Raji (cell line): Measurements from ENCODE around the gene MBNL2.

Experiments
- POLR2A ChIP-seq: IDR thresholded peaks from 2 replicates; pipeline ENCODE4 v1.6.1; 2011; ENCODE audit warnings: low read depth, low read length, control low read depth; ENCODE audit not compliant: insufficient read depth

Gene MBNL2

DNA sequence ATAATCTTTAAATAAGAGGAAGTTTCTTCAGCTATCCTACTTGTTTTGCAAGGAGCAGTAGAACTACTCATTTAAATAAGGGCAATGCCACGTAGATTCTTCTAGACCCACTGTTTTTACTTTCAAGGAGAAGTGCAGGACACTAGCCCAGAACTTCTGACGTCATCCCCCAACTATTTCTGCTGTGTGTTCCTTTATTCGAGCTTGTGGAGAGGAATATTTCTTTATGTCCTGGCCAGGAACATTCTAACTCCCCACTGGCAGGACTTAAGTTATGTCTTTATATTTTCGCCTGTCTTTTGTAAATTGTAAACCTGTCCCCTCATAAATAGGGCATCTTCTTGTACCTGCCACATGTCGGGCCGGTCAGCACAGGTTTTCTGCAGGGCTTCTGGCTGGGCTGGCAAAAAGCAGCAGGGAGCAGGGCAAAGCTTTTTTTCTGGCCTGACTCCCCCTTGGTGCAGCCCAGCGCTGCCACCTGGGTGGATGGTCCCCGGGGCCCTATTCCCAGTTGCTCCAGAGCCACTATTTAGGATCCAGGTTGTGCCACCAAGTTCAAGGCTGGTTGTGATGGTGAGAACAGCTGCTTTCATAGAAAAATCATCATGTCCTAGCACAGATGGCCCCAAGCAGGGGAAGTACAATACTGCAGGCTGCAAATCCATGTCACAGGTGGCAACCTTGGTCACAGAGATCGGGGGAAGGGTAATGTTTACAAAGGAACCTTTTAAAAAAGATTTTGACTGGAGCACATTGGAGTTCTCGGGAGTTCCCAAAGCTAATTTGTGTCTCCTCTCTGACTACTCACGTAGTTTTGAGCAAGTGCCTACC is 1.8 kb downstream of the MBNL2 start:
- no peak for TF ChIP-seq POLR2A

DNA sequence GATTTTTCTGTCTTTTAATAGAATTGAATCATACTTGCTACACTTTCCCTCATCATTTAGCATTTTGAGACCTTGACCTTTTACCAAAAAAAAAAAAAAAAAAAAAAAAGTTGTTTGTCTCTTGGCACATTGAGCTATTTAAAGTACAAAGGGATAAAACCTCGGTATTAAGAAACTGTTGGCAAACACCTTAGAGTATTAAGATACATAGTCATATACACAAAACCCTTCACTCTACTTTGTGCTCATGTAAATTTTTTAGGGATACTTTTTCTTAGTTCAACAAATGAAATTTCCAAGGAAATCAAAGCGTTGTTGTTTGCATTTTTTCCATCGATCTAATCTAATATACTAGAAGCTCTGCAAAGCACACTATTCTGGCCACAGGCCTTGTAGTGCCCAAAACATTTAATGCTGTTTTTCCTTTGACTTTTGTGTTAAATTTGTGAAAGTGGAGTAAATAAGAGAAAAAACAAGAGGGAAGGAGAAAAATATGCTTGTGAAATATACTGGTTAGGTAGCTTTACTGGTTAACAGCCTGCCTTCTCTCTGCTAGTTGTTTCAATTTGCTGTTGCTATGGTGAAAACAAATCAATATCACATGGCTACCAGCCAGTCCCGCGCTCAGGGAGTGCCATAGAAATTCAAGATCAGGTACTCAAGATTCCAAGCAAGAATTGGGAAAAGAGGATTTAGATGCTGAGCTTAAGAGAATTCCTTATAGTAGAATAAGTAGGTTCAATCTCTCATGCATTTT is 2.6 kb downstream of the MBNL2 start:
- no peak for TF ChIP-seq POLR2A

DNA sequence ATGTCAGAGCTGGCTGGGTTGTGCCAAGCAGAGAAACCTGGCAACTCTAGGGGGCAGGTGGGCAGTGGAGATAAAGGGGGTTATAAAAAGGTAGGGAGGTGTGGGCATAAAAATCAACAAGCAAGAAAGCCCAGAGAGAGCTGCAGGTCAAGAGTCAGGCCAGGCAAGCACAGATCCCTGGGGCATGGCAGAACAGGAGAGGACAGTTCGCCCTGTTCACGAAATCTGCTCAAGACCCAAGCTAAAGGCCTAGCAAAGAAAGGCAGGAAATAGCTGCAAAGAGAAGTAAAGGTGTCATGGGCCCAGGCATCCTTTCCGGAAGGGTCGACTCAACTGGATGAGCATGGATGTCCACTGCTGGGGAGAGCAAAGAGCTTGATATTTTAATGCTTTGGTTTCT is 3.4 kb downstream of the MBNL2 start:
- no peak for TF ChIP-seq POLR2A

DNA sequence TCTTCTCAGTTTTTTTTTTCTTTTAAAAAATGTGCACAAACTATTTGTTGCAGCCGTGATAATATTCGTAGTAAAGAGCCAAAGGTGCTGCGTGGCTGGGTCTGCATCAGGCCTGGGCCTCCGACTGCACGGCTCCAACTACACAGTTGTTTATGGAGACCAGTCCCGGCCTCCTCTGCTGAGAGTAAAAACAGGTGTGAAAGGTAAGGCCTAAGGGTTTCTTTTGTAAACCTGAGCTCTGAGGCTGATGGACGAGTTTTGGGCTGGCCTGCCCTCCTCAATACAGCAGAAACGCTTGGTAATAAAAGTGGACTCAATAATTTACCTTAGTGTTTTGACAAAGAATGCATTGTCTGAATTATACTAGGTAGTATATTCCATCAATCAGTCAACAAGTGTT is 3.9 kb downstream of the MBNL2 start:
- no peak for TF ChIP-seq POLR2A

DNA sequence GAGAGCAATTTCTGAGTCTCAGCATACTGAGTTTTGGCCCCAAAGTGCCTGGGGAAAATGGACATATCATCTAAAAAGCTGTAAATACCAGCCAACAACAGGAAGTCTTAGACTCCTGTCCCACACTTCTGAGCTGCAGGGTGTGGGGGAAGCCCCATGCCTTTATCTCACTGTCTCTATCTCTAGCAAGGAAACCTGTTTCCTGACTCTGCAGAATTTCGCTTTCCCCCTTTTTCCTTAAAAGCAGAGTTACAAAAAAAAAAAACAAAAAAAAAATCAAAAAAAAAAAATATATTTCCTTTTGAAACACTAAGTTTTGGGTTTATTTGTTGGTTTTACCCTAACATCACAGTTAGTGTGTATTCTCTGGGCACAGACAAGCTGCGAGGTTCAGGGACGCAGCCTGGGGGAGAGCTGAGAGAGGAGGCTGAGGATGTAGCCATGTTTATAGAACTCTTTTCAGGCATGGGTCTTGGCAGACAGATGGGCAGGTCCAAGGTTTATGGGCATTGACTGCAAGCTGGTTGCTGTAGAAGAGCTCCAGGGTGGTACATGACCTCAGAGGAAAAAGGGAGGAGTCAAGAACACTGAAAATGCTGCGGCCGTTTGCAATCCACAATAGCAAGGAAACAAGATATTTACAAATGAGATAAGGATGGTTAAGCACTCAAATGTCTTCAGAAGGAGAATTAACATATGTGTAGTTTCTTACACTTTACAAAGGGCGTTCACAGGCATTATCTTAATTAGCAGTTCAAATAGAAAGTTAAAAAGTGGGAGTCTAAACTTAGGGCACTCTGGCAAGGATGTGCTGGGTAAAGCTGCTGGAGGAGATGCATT is 4.9 kb downstream of the MBNL2 start:
- no peak for TF ChIP-seq POLR2A

DNA sequence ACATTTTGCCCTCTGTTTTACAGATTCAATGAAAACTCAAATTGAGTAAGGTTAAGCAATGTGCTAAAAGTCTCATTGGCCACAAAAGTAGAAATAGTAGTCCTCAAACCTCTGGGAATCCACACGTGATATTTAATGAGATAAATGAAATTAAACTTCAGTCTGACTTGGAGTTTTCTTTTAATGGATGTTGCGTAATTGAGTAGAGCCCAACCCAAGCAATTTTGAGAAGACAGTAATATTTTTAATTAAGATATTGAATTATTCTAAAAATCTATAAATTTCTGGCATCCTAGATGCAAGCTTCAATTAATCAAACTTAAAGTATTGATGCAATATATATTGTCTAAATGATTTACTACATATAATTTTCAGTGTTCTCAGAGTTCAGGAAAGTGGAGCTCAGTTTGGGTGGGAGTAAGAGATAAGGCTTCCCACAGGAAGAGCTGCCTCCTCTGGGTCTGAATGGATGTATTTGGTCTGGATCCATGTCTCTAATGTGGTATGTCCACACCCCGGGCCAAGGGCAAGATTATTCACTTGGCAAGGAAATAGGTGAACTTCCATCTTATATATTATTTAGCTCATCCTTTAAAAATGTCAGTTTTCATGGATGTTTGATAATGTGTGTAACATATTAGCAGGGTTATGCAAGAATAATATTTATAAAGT is 6.9 kb downstream of the MBNL2 start:
- TF ChIP-seq POLR2A, result no peak

DNA sequence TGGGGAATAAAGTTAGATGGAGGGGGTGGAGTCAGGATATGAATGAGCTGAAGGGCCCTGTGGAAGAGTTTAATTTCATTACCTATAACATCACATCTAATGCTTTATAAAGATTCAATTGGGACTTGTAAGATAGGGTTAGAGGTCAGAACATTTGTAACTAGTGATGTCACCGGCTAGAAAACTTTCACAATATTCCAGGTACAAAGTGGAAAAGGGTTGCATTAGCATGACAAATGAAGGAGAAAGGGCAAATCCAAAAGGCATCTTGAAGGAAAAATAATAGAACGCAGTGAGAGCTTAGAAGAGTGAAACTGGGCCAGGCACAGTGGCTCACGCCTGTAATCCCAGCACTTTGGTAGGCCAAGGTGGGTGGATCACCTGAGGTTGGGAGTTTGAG is 7.6 kb downstream of the MBNL2 start:
- TF ChIP-seq POLR2A, result no peak

DNA sequence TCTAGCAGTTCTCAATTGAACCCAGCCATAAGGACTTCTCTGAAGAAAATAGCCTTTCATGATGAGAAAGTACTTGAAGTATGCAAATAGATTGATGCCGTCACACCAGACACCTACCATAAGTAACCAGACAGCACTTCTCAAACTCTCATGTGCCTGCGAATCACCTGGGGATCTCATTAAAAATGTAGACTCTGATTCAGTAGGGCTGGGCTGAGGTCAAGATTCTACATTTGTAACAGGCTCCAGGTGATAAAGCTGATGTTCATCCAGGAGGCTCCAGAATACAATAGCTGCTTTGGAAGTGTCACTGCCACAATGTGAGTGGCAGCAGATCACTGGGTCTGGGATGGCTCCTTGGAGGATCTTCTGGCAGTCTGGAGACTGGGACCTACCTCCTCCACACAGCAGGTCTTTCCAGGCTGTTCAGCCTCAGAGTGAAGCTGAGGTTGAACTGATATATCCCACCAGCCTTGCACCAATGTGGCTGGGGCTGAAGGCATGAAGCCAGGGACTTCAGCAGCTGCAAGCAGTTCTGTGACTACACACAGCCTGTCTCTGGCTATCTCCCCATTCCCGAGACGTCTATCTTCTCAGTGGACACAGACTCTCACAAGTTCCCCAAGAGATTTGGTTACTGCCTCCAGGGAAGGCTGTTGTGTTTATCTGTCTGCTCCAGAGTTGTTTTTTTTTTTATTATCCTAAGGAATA is 9.1 kb downstream of the MBNL2 start:
- no peak for TF ChIP-seq POLR2A

DNA sequence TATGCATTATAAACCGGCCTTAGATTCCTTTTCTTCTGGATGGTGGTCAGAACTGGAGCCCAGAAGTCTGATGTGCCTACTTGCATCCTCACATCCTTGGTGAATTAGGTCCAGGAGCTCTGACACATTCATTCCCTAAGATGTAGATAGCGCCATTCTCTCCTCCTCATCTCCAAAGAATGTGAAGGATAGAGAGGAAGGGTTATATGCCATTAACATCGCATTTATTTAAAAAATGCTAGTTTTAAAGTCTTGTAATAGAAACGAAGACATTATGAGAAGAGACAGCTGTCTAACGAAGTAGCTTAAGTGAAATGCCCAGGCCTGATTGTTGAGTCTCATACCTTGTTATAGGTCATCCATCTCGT is 9.7 kb downstream of the MBNL2 start:
- no peak for TF ChIP-seq POLR2A

DNA sequence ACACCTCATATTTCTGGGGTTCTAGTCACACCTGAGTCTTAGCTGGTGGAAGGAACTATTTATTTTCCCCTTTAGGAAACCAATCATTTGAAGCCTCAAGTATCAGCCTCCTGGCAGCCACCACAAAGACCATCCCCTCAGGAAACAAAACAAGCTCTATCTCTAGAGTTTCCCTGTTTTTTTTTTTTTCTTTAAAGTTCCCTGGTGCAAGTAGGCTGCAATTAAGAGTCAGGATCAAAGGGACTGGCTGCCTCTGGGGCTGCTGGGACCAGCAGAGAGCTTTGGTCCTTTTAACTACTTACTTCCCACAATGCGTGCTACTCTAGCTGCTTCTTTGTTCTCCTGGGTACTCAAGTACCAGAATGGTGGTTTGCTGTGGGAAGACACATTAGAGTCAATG is 11.4 kb downstream of the MBNL2 start:
- TF ChIP-seq POLR2A, result no peak

DNA sequence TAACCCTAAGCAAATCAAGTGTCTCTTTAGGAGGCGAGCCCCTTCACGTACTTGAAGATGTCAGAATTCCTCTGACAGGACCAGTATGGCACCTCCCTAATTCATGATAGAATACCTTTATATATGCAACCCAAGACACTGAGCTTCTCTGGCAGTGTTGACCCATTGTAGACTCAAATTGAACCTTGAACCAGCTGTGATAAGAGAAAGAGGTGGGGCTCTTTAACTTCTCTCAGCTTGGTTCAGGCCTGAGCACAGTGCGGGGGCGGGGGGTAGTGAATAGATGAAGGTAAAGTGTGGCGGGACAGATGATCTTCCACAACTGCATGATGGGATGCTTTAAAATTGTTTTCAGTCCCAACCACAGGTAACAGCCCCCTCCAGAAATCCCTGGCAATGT is 12.1 kb downstream of the MBNL2 start:
- TF ChIP-seq POLR2A, result no peak

DNA sequence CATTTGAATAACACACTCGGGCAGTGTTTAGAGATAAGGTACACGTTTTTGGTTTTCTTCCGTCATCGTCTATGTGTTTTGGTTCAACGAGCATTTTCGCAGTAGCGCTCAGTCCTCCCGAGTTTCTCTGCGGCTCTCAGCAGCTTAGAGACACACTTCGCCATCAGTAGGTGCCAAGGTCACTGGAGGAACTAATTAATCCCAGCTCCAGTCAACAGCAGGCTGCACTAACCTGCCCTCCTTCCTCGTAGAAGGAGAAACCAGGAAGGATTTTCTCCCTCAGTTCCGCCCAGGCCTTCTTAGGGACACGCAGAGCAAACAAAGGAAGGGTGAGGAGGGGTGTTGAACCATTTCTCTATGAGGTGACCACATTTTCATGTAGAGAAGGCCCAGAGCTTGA is 12.6 kb downstream of the MBNL2 start:
- TF ChIP-seq POLR2A, result no peak

DNA sequence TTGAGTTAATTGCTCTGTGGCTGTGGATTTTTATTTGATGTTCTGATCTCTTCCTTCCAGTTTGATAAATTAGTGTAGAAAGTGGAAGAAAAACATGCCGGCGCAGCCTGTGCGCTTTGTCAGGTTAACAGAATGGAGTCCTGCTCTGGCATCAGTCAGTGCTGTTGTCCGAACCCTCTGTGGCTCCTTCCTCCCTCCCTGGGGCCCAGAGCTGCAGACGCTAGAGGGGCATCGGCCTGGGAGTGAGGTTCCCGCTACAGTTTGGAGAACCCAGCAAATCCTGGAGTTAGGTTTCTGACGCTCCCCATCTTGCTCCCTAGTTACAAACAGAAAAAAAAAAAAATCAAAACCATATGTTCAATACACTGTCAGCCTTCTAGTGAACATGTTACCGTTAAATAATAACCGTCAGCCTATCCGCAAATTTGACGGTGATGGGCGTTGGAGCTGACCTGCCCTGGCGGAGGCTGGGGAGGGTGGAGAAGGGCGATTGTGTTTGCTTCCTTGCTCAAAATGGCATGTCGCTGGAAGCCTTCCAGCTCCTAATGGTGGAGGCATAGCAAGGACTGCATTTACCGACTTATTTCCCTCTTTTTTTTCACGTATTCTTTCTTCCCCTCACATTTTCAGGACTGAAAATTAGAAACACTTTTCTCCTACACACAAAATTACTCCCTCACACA is 13.6 kb downstream of the MBNL2 start:
- no peak for TF ChIP-seq POLR2A

DNA sequence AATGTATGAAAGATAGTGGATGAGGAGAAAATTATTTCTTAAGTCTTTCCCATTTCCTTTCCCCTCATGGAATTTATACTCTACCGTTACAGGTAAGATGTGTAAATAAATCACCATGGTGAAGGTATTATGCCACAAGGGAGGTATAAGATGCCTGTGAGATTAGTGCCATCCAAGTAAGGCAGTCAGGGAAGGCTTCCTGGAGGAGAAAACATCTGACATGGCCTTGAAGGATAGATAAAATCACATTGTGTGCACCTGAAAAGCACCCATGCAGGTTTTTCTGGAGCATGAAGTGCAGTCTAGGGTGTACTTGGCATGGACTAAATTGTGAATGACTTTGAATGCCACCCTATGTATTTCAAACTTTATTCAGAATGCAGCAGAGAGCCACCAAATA is 15.3 kb downstream of the MBNL2 start:
- TF ChIP-seq POLR2A, result no peak

DNA sequence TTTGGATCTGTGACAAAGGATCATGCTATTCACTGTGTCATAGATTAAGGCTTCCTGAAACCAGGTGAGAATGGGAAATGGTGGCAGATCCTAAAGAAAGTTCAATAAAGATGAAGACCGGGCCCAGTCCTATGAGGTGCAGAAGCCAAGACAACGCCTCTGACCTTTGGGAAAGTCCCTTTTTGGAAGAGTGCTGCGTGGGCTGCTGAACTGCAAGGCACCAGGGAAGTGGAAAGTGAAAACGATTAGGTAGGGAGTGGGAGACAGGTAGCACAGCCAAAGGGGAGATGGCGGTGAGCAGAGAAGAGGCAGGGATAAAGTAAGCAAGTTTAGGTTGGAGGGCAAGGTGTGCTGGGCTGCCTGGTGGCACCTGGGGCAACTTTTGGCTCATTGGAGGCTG is 16.3 kb downstream of the MBNL2 start:
- TF ChIP-seq POLR2A, result no peak

DNA sequence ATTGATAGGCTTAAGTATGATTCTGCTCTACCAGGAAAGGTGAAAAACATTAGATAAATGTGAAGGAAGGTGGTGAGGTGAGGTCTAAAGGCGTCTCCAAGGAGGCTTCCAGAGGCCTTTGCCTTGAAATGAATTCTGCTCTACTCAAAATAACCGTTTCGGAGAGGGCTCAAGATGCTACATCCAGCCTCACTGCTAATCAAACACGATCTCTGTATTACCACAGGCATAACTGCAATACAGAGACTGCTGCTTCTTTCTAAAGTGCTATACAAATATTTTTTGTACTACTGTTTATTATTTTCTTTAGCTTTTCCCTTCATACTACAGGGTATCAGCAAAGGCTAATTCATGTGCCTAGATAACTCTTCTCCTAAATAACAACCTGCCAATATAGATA is 16.8 kb downstream of the MBNL2 start:
- no peak for TF ChIP-seq POLR2A
